Left colon (tissue), 2 donors: Measurements from ENCODE around the gene EGLN3. TPM values are rescaled to one million over a fixed set of nuclear protein-coding genes. Genes with fewer than 3 reads are reported as not detected.
"Not testable (repeated sequence)": the region's sequence is repeated elsewhere in the genome, so short reads cannot be mapped to it uniquely, and the experiment has no call there.

Source experiments
- ATAC-seq: fragments of 200-7000 bp; cut with Tn5 transposase; one replicate; pipeline ENCODE4 v1.9.1; 2020; ENCODE audit warnings: mild to moderate bottlenecking, moderate library complexity
- DNase-seq, 2 donors: peaks; one replicate each; pipeline ENCODE4 v3.0.0-alpha.2; 2020
- intact Hi-C, 2 donors: fragments of 100-400 bp; cut with DNase I in 1 of 2; cut with micrococcal nuclease in 1 of 2; formaldehyde crosslinking; loops; one replicate each; pipeline versions ENCODE4 v1.11.2 to v1.14.0; 2022; cut with DNase I, micrococcal nuclease
- total RNA-seq, 2 donors: library from RNA; stranded (reverse); fragmentation: NEBNext Ultra II Directional; extraction: Animal tissue kit (Norgen Biotek cat#: 25700); gene quantifications; one replicate each; pipeline ENCODE4 v1.2.1, GENCODE V29; 2021
- donor health status: DM: no; HTN: no; CAD: no.
- donor health status: DM: yes; HTN: yes; CAD: no.

EGLN3 gene
- total RNA-seq, 2 donors from 2014 or later: 29.5 to 161 TPM

DNA sequence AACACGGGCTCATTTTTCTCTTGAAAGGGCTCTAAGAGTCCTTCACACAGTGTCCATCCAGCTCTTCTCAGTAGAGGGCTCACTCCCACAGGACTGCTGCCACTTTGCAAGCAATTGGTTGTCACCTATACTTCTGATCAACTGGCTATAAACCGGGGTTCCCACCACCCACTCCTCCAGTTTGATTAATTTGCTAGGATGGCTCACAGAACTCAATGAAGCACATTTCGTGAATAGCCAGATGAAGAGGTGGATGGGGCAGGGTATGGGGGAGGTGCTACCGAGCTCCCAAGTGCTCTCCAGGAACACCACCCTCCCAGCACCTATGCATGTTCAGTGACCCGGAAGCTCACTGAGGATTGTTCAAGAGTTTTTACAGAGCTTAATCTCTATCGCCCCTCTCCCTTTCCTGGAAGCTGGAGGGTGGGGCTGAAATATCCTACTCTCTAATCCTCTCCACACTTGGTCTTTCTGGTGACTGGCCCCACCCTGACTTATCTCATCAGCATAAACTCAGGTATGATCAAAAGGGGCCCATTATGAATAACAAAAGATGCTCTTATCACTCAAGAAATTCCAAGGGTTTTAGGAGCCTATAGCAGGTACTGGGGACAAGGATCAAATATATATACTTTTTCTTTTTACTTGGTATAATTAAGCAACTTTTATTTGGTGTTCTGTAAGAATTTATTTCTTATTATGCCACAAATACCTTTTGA is 13.9 kb upstream of the EGLN3 start:
- intact Hi-C loops: no loop called here
- DNase-seq (no peak), ATAC-seq (no peak)

DNA sequence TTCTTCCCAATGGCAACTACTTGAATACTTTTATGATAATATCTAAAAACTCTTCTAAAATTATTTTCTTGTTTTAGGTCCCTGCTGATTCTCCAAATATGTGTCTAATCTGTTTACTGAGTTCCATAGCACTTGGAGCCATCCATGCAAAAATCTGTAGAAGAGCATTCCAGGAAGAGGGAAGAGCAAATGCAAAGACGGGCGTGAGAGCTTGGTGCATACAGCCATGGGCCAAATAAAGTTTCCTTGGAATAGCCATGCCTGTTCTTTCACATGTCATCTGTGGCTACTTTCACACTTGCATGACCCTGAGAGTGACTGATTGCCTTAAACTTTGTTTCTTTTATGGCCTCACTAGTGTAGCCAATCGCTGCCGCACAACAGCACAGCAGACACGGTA is 13.0 kb upstream of the EGLN3 start:
- no peak for DNase-seq
- intact Hi-C loops: no loop called here
- no peak for ATAC-seq

DNA sequence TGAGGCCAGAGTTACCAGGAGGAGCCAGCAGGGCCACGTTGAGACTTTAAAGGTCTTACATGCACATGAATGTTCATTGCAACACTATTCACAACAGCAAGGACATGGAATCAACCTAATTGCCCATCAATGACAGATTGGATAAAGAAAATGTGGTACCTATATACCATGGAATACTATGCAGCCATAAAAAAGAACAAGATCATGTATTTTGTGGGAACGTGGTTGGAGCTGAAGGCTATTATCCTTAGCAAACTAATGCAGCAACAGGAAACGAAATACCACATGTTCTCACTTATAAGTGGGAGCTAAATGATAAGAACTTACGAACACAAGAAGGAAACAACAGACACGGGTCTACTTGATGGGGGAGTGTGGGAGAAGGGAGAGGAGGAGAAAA is 11.6 kb upstream of the EGLN3 start:
- DNase-seq, ATAC-seq: not testable (repeated sequence)

DNA sequence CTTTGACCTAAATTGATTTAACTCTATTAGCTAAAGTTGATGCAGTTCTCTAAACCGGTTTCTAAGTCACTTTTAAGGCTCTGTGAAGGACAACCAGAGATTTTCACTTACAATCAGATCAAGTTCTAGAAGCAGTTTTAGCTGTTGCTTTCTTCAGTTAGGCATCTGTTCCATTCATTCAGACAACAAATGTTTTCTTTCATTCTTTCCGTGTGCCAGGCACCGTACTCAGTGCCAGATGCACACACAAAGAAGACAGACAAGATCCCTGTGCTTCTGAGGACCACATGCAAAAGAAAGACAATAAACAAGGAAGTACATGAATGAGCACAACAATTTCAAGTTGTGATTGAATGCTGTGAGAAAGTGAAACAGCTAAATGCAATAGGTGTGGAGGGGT is 11.1 kb upstream of the EGLN3 start:
- ATAC-seq: no peak
- DNase-seq: no peak
- intact Hi-C loops: no loop called here

More for the DNA sequence above, 11.6 kb upstream of the EGLN3 start:
- intact Hi-C loops: not testable (repeated sequence)

DNA sequence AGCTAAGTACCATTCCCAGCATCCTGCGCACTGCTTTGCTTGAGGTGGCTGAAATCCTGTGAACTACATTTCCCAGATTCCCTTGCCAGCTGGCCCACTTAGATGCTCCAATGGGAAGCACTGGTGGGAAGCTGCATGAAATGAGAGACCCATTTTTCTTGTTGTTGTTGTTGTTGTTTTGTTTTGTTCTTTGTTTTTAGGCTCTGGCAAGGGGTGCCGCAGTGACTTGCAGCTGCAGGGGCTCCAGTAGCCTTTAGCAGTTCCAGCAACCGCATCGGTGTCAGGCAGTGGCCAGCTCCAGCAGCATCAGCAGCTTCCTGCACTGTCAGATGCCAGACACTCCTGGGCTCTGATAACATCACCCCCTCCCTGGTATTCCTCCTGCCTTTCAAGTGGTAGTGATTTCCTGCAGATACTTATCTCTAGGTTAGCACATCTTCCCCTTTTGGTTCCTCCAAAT is 8.8 kb upstream of the EGLN3 start:
- ATAC-seq (no peak), DNase-seq (no peak)
- intact Hi-C loops: no loop called here

DNA sequence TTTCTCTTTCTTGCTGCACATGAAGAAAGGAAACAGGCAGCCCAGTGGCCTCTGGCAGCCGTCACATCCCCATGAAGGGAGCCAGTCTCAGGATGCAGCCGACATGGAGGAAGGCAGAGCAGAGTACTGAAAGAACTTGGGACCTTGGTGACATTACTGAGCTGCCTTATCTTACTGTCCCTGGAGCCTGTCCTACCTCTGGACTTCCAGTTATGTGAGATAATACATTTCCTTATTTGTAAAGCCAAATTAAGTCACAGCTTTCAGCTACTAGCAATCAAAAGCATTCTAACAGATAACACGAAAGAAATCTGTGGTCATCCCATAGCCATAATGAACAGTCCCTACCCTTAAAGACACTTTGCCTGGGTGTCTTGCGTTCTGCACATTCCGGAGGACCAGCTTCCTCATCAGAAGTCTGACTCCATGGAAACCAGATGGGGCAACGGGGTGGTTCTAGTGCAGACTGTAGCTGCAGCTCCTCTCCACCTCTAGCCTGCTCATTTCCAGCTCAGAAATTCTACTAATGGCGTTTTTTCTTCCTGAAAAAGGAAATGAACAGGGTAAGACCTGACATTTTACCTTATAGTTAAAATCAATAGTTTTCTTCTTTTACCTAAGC is 7.8 kb upstream of the EGLN3 start:
- DNase-seq (no peak), ATAC-seq (no peak)
- intact Hi-C loops: no loop called here

DNA sequence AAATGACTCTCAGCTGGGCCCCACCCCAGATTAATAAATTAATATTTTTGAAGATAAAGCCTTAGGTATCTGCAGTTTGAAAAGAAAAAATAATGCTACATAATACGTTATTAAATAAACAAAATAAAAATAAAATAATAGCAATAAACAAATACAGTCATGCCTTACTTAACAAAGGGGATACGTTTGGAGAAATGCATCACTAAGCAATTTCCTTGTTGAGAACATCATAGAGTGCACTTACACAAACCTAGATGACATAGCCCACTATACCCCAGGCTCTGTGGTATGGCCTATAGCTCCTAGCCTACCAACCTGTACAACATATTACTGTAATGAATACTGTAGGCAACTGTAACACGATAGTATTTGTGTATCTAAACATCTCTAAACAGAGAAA is 7.1 kb upstream of the EGLN3 start:
- ATAC-seq (no peak), DNase-seq (no peak)
- intact Hi-C loops: no loop called here

DNA sequence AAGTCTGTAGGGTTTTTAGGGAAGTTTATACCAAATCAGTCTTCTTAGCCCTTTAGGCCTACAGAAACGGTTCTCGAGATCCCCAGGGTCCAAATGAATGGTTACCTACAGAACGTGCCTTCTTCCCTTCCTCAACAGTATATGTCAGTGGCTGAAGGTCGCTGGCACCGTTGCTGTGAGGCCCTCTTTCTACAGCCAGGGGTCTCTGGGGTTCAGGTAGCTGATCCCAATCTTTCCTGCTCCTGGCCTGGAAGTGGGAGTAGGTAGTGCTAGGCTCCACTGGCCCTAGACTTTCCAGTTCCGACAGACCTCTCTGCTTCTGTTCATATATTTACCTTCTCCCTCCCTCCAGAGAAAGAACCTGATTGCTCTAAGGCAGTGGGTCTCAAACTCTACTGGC is 6.4 kb upstream of the EGLN3 start:
- DNase-seq (no peak), ATAC-seq (no peak)
- intact Hi-C loops: no loop called here

DNA sequence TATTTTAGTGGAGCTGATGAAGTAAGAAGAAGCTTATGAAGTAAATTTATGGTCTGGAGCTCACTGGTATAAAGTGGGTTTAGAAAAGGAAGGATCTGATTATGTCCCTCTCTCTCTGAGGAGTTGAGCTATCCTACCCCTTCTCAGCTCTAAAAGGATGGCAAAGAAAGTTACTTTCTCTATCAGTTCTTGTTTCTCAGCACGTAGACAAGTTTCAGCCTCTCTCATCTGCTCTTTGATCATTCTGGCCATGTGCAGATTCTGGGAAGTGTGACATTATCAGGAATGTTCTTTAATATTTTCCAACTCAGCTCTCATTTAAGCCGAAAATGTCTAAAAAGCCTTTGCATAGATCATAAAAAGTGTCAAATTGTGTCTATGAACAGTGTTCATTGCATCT is 5.8 kb upstream of the EGLN3 start:
- DNase-seq (no peak), ATAC-seq (no peak)
- intact Hi-C loops: no loop called here

DNA sequence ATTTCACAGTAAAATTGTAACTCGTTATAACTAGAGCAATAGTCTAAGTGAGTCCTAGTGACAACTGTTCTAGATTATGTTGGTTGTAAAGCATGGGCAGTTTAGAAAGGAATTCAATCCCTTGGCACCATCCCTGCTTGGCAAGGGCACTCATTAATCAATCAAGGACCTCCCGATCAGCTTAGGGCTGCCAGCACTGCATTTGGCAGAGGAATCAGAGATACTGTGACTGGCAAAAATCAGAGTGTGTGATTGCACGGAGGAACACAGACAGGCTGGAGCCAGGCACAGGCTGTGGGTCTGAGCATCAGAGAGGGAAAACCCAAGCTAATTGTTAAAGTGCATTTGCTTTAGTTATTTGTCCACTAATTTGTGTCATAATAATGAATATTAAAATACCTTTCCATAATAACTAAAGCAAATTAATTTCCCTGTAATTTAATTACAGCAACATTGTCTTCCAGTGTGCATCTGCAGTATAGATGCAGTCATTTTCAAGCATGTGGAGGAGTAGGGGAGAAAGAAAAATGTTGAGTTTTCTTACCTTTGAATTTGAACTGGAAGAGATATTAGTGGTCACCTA is 3.2 kb upstream of the EGLN3 start:
- intact Hi-C loops: no loop called here
- ATAC-seq (no peak), DNase-seq (no peak)

DNA sequence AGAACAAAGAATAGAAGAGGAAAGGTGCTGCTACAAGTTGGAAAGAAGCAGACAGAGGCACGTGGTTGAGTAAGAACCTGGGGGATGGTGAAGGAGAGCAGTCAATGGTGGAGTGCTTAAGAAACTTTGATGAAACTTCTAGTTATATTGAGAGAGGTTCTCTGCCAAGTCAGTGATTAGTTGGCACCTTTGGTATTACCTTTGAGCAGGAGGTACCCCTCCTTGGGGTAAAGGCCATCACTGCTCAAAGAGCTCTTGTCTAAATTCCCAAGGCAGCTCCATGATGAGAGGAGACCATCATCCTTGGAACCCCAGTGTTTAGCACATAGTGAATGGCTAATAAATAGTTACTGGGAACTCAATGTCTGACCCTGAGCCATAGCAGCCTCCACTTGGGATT is 1.7 kb upstream of the EGLN3 start:
- ATAC-seq: no peak
- intact Hi-C loops: no loop called here
- DNase-seq: no peak

DNA sequence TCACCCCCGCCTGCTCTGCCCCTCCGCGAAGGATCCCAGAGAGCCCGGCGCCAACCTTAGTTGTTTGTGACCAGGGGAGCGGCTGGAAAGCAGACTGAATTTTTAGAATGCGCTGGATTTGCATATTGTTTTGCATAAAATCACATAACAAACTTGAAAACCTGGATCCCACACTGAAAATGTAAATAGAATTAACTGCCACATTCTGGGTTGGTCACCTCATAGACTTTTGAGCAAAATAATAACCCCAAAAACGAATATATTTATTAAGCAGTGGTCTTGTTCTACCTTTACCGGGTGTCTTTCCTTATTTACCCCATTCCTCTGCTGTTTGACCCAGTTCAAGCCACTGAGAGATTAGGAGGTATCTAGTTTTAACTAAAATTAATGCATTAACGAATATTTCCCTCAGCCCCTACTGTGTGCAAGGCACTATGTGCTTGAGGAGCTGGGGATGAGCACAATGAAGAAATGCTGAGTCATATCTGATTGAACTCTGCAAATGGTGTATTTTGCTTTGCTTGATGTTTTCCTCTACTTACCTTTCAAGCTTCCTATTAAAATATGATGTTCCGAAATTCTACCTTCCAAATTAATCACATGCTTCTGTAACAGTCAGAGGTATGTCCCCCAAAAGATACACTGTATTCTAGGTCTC is 438 bp upstream of the EGLN3 start:
- no peak for DNase-seq
- no peak for ATAC-seq
- intact Hi-C loops: no loop called here

DNA sequence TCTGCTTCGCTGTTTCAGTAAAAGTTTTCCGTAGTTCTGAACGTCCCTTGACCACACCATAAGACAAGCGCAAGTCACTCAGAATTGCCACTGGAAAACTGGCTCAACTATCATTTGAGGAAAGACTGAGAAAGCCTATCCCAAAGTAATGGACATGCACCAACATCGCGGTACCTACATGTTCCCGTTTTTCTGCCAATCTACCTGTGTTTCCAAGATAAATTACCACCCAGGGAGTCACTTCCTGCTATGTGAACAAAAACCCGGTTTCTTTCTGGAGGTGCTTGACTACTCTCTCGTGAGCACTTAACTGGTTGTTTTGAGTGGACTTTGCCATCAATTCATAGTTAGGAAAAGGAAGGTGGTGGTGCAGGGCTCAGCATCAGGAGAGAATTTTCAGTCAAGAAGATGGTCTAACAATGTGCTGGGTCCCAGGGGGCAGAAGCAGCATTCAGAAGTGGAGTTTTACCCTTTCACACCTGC is 1.4 kb downstream of the EGLN3 start:
- intact Hi-C loops: no loop called here
- ATAC-seq (peak; percentile 53), DNase-seq (peak in 1 of 2 donors; percentile 20)

DNA sequence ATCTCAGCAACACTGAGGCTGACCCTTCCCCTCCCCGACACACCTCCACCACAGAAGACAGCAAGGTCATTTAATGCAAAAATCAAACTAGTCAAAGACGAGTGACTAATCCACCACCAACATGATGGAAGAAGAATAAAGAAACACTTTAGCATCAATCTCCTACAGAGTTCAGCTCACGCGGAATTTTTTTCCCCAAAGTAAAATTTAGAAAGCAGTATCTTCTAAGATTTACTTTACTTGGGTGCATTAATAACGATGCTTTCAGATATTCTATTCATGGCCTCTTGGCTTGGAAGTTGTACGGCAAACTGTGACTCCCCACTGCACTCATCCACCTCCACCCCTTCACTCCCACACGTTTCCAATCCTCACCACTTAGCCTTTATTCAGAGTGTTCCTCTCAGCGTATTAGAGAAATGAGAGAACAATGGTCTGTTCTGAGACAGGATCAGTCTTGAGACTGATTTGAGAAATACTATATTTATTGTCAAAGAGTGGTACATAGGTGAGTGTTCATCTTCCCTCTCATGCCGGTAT is 1.9 kb downstream of the EGLN3 start:
- intact Hi-C loops: no loop called here
- no peak for ATAC-seq
- DNase-seq: no peak

DNA sequence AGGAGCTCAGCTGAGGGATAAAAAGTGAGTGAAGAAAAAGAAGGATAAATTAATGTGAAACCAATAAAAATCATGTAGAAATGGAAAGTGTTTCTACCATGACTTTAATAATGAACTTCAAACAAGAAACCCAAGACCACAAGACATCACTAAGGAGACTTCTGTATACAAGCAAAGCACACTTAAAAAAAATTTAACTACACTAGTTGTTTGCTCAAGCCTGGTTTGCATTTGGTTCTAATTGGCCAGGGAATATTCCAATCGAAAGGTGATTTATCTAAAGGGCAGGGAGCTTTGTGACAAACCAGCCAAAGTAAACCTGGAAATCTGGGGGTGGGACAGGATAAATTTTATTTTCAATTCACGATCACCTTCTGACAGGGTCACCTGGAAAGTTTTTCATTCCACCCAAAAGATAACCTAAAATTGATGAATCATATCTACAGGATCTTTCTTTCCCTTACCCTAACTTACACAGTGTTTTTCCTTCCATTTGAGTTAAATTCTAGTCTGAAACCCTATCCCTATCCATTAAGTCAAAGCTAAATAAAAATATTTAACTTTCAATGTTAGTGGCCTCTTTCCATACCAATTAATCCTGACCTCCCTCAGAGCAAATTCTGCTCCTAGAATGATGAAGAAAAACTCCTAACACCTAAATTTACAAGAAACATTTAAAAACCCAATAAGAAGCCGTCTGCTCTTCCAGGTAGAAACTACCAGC is 2.6 kb downstream of the EGLN3 start:
- intact Hi-C loops: no loop called here
- no peak for ATAC-seq
- DNase-seq: no peak

DNA sequence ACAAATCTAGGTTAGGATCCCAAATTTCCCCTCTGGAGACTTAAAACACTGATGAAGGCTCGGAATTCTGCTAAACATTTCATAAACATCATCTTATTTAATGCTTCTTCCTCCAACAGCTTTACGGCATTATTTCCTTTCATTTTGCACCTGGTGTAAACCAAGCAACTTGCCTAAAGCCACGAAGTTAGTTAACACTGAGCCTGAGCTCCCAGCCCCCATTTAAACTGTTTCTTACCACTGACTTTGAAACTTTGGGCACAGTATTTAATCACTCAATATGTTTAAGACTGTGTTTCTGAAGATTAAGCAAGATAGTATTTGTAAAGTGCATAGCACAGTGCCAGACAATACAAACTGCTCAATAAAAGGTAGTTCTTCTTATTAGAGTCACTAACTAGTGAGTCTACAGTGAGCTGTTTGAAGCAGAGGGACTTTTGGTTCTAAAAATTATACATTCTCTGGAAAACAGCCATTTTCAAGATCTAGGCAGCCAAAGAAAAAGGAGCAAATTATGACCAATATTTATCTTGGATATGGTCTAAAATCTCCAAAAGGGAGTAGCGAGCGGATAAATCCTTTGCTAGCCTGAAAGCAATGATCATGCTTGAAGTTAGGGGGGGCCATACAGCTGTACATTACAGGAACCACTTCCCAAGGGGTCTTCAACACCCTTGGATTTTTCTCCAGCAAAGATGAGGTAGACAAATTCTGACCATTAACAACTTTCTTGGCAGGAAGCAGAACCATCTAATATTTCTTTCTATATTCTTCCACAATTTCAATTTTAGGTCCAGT is 4.0 kb downstream of the EGLN3 start:
- intact Hi-C loops: no loop called here
- ATAC-seq (no peak), DNase-seq (no peak)

DNA sequence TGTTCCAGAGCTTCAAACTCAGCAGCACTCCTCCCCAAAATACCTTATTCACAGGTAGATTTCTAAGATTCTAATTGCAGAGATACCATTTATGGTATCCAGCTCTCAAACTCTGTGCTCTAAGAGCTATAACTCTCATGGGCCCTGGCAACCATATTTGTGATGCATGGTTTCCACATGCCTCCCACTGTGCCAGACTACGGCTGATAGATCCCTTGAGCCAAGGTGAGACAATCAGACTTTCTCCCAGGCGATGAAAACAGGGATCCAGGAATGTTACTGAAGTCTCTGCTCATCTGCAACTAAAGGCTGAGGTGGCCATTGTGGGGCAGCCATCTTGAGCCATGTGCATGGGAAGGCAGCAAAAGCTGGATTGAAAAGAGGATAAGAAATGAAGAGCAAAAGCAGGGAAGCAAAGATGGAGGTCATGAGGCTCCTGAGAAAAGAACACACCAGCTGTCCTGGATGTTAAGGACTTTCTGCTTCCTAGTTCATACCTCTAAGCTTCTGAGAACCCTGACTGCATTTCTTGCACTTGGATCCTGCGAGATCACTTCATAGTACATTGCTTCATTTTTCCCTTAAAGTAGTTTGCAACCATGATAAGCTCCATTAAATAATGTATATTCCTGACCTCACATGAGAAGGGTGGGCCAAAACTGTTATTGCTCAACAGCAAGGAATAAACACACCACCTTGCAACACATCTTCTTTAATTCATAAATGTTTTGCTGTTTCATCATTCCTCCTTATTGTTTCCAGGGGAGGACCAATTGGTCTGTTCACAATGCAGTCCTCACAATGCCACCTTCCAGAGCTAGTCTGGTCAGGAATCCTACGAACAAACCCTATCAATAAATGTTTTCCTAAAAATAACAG is 5.4 kb downstream of the EGLN3 start:
- DNase-seq: no peak
- intact Hi-C loops: no loop called here
- ATAC-seq: no peak
